ENCODE results near the gene TRAF1.
"Not testable (repeated sequence)": the region's sequence is repeated elsewhere in the genome, so short reads cannot be mapped to it uniquely, and the experiment has no call there.

Gene TRAF1

GRCh38 chr9:120926397-120926928, at the start of gene TRAF1:
TRAF1 (minus strand) TSS chr9:120926796; CDS start chr9:120926075, 721 bp downstream.
- DNase-seq (ENCODE audit: low read depth in 2 of 2): no peak

GRCh38 chr9:120974921-120975320, 48.3 kb upstream of the TRAF1 start:
- DNase-seq (ENCODE audit: low read depth in 2 of 2): no peak

GRCh38 chr9:120974181-120974580, 47.6 kb upstream of the TRAF1 start:
- no peak for DNase-seq (ENCODE audit: low read depth in 2 of 2)

GRCh38 chr9:120971938-120972337, 45.3 kb upstream of the TRAF1 start:
- no peak for DNase-seq (ENCODE audit: low read depth in 2 of 2)

- not testable (repeated sequence) for DNase-seq (ENCODE audit: low read depth in 2 of 2)
Observed at GRCh38 chr9:120971471-120971870, 44.9 kb upstream of the TRAF1 start.

- DNase-seq (ENCODE audit: low read depth in 2 of 2): no peak
Observed at GRCh38 chr9:120970244-120970643, 43.6 kb upstream of the TRAF1 start.

GRCh38 chr9:120966013-120966369, 39.4 kb upstream of the TRAF1 start:
- DNase-seq (ENCODE audit: low read depth in 2 of 2): no peak

- DNase-seq (ENCODE audit: low read depth in 2 of 2): no peak
Observed at GRCh38 chr9:120965344-120966012, 38.9 kb upstream of the TRAF1 start.

- DNase-seq (ENCODE audit: low read depth in 2 of 2): no peak
Observed at GRCh38 chr9:120961936-120962335, 35.3 kb upstream of the TRAF1 start.

GRCh38 chr9:120960001-120960400, 33.4 kb upstream of the TRAF1 start:
- DNase-seq (ENCODE audit: low read depth in 2 of 2): no peak

GRCh38 chr9:120956862-120957261, 30.3 kb upstream of the TRAF1 start:
- no peak for DNase-seq (ENCODE audit: low read depth in 2 of 2)

- DNase-seq (ENCODE audit: low read depth in 2 of 2): no peak
Observed at GRCh38 chr9:120951960-120952618, 25.5 kb upstream of the TRAF1 start.

GRCh38 chr9:120950421-120951388, 24.1 kb upstream of the TRAF1 start:
- no peak for DNase-seq (ENCODE audit: low read depth in 2 of 2)

GRCh38 chr9:120949290-120949689, 22.7 kb upstream of the TRAF1 start:
- DNase-seq (ENCODE audit: low read depth in 2 of 2): no peak

GRCh38 chr9:120948824-120949223, 22.2 kb upstream of the TRAF1 start:
- no peak for DNase-seq (ENCODE audit: low read depth in 2 of 2)

- no peak for DNase-seq (ENCODE audit: low read depth in 2 of 2)
Observed at GRCh38 chr9:120947222-120947621, 20.6 kb upstream of the TRAF1 start.

GRCh38 chr9:120946259-120946658, 19.7 kb upstream of the TRAF1 start:
- no peak for DNase-seq (ENCODE audit: low read depth in 2 of 2)

- no peak for DNase-seq (ENCODE audit: low read depth in 2 of 2)
Observed at GRCh38 chr9:120944948-120945347, 18.4 kb upstream of the TRAF1 start.

- DNase-seq (ENCODE audit: low read depth in 2 of 2): no peak
Observed at GRCh38 chr9:120944434-120944843, 17.8 kb upstream of the TRAF1 start.

GRCh38 chr9:120942186-120943001, 15.8 kb upstream of the TRAF1 start:
- no peak for DNase-seq (ENCODE audit: low read depth in 2 of 2)

- DNase-seq (ENCODE audit: low read depth in 2 of 2): no peak
Observed at GRCh38 chr9:120941046-120941770, 14.6 kb upstream of the TRAF1 start.

Data from stimulated activated CD4-positive, alpha-beta T cell treated with anti-CD3 and anti-CD28 coated beads, Interleukin-12 subunit alpha, Interleukin-12 subunit beta, amount 100 ng/mL, for 24 hours (primary cell).